DMS 273 (cell line): ENCODE data around the gene CHST15.
"Not testable (repeated sequence)": the region's sequence is repeated elsewhere in the genome, so short reads cannot be mapped to it uniquely, and the experiment has no call there.

Experiments
- DNase-seq: peaks from one replicate; lab custom pipeline; 2025; ENCODE audit not compliant: unreplicated experiment; lab: John Stamatoyannopoulos, UW

The CHST15 gene

DNA sequence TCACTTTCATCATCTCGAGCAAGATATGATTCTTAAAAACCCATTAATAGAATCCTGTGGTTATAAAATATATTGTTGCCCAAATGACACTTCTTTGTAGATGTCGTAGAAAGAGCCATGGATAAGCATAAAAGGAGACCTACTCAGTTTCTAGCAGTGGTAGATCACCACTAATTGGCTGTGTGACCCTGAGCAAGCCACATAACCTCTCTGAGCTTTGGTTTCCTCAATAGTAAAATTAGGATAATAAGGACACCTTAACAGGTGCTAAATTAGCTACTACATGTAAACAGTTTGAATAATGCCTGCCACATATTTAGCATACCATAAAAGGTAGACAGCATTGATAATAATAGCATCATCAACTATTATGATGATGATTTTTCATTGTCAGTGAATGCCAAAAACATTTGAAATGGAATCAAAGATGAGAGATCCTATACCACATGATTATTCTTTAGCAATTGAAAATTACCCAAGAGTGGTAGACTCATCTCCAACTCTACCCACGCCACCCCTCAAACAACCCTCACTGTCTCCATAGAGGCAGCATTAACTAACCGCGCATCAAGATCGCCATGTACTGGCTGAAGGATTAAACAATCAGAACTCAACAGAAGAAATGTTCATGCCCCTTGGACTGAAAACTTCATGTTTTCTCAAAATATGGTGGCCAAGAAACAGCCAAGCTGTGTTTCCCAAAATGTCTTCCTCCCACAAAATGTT, 45.8 kb downstream of the CHST15 start:
- DNase-seq = no peak

DNA sequence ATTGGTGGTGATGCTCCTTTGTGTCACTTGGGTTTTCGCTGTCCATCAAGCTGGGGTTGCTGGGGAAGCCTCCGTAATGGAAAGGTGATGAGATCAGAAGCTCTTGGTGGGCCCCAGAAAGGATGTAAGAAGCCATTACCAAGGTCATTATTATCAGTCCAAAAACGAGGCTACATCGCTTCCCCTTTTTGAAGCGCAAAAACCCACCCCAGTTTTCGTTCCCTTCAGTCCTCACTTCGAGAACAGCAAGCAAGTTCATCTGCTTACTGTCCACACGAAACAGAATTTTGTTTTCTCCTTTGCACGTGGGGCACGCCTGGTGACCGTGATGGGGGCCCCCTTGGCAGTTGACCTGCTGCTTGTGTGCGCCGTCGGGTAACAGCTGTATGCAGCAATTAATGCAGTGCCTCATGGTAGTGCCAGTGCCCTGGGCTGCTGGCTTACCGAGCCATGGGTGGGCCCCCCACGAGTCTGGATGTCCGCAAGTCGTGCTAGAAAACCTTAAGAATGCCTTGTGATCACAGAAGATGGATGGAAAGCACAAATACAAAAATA, 47.5 kb downstream of the CHST15 start:
- DNase-seq = no peak

DNA sequence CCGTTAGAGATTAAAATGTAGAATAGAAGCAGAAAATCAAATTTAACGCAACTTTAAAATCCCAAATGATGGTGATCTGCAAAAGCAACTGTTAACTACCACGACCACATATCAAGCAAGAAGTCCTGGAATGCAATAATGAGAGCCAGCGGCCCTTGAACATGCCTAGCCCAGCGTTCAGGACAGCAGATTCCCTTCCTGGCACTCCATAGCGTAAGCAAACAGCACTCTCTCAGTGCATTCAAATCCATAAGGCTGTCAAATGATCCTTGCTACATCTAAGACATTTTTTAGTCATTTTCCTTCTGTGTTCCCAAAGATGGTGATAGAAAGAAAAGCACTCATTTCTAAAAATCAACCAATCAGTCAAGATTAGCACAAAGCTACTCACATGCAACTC, 48.1 kb downstream of the CHST15 start:
- DNase-seq = no peak

DNA sequence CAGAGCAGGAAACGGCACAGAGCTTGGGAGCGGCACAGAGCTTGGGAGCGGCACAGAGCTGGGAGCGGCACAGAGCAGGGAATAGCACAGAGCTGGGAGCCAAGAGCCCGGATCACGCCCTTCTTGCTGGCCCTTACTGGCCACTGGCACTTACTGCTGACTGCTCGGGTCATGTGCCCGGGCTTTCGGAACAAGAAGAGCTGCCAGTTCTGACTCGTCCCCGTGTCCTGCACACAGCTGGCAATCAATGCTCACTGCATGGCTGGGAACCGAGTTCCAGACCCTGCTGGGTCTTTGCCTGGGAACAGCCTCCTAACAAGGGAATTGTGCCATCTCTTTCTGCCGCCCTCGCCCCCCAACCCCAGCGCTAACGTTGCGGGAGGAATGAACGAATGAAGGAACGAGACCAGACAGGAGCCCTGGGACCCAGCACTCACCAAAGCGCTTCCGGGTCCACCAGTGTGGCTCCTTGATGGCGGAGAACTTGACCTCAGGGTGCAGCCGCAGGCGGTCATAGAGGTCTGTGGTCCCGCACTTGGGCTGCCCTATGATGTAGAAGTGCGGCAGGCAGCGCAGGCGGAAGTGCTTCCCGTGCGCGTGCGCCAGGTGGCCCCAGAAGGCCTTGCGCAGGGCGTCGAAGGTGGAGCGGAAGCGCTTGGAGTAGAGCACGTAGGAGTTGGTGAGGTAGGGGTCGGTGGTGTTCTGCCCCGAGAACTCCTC, 49.1 kb downstream of the CHST15 start:
- no peak for DNase-seq

DNA sequence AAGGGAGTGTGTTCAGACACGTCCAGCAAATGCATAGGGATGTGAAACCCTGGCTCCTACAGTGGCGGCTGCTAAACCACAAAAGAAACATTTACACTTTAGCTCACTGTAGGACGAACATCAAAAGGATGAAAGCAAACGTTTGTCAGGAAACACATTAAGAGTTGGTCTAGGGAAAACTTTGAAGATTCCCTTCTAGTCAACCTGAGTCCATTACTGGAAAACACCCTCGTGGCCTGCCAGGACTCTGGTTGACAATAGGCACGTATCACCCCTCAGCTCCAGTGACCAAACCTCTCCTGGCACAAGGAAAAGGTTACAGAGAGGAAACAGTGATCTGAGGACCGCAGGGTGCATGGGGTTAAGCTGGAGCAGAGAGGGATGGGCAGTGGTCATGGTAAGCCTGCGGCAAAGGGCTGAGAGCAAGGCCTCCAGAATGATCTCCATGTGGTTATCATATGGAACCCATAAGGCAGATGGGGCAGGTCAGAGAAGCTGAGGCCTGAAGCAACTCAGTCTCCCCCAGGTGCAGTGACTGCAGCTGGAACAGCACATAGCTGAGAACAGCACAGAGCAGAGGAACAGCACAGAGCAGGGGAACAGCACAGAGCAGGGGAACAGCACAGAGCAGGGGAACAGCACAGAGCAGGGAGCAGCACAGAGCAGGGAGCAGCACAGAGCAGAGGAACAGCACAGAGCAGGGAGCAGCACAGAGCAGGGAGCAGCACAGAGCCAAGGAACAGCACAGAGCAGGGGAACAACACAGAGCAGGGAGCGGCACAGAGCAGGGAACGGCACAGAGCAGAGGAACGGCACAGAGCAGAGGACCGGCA, 49.9 kb downstream of the CHST15 start:
- DNase-seq = no peak

DNA sequence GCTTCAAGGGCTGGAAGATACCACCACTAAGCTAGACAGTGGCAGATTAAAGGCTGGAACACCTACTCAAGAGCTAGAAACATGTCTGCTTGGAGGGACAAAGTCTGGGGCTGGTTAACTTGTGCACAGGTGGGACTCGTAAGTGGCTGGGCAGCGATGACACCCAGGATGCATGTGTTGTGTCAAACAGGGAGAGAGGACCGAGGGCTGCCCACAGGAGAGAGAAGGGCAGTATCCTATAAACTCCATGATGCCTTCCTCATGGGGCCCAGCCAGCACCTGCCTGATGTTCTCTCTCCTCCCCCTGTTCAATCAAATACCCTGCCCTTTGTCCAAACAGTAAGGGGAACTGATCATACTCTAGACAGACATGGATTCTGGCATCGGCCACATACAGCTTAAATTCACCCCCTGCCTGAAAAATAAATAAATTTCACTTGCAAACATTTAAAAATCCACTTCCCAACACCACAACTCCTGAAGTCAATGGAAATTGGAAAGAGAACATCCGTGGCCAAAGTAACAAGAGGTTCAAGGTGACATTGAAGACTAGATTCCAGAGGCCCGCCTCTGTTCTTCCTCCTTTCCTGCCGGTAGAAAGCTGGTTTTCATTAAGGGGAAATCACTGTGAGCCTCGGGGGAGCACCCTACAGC, 50.6 kb downstream of the CHST15 start:
- DNase-seq = no peak

DNA sequence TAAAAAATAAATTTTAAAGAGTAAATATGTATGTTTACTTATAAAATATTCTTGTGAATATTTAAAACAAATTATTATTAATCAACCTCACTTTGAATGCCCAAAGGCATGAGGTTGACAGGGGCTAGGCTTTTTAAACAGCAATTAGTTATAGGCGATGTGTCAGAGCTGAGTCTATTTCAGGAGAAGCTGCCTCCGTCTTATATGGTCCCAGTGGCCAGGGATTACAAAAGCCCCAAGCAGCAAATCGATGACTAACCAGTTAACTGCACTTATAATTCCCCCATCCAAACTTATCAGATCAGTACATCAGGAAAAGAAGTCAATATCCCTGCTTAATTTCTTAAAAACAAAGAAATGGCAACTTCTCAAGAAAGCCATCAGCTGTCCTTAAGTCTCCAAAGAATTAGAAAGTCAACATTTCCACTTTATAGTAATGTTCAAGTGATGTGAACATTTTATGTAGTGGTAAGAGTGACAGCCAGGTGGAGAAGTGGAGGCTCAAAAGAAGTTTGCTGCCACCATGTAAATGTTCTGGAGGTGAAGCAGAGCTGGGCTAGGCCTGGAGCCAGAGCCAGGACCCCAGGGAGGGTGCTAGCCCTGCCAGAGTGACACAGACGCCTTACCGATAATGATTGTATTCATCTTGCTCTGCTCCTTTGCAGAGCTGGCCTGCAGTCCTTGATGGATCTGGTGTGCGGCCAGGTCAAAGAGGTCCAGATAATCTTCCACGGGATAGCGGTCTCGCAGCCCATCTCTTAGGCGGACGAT, 51.5 kb downstream of the CHST15 start:
- DNase-seq = no peak

DNA sequence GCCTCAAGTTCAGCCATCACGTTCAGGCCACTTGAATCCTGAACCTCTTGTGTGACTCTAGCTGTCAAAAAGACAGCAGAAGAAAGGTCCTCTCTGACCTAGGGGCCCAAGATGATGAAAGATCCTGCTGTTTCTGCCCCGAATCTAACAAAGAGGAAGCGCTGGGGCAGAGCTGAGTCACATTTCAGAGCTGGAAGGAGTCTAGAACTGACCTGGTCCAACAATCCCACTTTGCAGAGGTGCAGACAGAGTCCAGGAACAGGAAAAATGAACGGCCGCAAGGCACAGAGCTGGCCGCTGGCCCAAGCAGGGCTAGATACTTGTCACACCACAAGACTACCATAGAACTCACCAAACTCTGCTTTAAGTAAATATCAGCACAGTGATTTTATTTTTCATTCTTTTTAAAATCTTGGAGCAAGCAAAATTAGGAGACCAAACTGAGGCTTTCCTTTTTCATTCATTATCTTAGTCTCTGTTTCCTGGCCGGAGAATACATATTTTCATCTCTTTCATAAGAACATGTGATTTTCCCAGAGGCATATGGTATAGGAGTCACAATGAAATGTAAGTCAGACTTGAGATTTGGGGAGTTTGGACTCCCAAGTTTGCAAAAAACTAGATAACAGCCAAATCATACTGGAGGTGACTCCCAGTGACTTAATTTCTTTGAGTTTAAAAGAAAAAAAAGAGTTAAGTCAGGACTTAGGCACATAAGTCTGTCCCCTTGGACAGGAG, 52.8 kb downstream of the CHST15 start:
- no peak for DNase-seq

DNA sequence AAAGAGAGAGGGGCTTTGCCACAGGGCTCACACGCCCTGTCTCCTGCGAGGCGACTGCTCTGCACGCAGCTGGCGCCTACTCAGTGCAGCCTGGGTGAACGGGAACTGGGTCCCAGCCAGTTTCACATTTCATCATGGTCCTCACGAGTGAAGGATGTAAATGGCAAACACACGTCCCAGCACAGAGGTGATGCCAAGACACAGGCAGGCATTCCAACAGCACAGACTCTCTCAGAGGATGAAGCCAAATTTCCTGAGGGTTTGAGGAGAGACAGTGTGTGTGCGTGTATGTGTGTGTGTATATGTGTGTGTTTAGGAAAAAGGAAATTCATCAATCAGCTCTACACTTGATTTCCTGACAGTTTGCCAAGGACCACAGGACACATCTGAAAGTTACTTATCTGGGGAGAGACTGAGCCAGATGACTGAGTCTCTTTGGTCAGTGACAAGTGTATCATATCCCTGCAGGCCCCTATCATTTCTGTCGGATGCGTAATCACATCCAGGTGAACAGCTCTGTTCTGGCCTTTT, 53.9 kb downstream of the CHST15 start:
- no peak for DNase-seq

DNA sequence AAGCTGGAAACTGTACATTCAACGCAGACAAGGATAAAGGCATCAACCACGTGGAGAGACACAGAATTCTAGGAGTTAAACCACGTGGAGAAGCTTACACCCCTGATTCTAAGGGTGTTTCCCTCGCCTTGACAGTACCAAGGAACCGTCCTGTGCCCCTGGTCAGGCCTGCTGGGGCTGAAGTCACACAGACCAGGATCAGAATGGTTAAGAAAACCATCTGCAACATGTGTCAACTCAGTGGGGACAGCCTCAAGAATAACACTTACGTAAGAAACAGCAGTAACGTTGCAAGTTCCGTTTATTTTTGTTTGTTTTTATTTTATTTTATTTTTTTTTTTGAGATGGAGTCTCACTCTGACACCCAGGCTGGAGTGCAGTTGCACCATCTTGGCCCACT, 55.6 kb downstream of the CHST15 start:
- no peak for DNase-seq

DNA sequence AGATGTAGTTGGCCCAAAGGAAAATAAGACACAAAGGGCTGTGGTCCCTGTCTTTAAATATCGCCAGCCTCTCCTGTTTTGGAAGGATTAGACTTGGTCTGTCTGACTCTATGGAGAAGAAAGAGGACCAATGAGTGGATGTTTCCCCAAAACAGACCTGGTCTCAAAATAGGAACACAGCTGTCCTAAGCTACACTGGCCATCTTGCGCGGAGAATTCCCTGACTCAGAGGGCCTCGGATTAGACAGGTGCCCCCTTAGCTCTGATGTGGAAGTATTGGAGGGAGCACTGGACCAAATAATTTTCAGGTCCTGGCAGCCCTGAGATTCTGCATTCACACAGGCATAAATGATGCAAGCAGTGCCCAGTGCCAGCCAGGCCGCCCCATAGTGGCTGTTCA, 56.1 kb downstream of the CHST15 start:
- DNase-seq = no peak

DNA sequence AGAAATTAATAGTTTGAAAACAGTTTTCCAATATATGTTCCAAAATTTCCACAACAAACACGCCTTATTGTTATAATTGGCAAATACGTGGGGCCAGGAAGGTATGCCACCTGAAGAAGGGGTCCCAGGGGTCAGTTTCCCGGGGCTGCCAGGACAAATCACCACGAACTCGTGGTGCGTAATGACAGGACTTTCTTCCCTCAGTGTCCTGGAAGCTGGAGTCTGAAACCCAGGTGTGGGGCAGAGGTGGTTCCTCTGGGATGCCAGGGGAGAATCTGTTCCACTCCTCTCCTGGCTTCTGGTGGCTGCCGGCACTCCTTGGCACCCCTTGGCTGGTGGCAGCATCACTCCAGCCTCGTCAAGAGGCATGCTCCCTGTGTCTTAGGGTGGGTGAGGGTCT, 56.7 kb downstream of the CHST15 start:
- no peak for DNase-seq

DNA sequence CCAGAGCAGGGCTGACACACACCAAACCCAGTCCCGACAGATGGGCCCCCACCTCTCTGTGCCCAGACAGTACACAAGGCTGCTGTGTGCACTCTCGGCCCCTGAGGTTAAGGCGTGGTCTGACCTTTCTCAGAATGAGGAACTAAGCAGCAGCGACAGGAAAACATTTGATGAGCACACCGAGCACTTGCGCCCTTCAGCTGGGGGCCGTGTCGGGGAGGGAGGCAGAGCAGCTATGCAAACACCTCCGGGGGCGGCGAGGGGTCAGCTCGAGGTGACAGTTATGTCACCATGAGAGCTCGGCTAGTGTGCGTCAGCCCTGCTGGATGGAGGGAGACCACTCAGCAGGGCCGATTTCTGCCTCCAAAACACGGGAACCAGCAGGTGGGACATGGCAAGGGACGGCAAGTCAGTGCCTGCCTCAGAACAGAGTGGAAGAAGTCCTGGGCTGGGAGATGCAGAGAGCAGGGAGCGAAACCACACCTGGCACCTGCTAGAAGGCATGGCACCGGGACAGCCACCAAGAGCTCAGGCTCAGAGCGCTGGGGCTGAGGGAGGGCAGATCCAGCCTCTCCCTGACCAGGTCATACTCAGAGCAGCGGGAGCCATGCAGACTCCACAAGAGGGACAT, 57.4 kb downstream of the CHST15 start:
- no peak for DNase-seq

DNA sequence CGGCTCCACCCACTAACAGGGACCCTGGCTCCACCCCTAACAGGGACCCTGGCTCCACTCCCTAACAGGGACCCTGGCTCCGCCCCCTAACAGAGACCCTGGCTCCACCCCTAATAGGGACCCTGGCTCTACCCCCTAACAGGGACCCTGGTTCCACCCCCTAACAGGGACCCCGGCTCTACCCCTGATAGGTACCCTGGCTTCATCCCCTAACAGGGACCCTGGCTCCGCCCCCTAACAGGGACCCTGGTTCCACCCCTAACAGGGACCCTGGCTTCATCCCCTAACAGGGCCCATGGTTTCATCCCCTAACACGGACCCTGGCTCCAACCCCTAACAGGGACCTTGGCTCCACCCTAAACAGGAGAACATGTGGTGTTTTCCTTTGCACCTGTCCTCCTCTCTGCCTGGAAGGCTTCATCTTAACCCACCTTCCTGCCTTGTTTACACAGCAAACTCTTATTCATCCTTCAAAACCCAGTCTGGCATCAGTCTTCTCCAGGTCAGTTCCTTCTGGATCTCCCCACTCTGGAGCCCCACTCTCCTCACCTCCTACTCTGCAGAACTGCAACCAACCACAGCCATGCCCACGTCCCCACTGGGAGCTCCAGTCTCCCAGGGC, 58.0 kb downstream of the CHST15 start:
- DNase-seq = no peak

DNA sequence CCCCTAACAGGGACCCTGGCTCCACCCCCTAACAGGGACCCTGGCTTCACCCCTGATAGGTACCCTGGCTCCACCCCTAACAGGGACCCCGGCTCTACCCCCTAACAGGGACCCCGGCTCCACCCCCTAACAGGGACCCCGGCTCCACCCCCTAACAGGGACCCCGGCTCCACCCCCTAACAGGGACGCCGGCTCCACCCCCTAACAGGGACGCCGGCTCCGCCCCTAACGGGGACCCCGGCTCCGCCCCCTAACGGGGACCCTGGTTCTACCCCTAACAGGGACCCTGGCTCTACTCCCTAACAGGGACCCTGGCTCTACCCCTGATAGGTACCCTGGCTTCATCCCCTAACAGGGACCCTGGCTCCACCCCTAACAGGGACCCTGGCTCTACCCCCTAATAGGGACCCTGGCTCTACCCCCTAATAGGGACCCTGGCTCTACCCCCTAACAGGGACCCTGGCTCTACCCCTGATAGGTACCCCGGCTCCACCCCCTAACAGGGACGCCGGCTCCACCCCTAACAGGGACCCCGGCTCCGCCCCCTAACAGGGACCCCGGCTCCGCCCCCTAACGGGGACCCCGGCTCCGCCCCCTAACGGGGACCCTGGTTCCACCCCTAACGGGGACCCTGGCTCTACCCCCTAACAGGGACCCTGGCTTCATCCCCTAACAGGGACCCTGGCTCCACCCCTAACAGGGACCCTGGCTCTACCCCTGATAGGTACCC, 58.7 kb downstream of the CHST15 start:
- DNase-seq = not testable (repeated sequence)

DNA sequence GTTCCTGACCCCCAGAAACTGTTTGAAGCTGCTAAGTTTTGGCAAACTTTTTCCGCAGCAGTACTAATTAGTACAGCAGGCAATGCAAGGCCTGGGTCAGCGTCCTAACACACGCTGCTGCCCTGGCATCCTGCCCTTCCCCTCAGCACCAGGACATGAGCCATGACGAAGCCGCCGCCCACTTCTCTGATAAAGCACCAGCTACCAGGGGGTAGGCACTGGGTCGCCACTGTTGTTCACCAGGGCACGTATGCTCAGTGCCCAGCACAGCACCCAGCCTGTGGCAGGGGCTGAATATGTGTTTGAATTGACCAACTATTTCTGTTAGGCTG, 59.5 kb downstream of the CHST15 start:
- no peak for DNase-seq

DNA sequence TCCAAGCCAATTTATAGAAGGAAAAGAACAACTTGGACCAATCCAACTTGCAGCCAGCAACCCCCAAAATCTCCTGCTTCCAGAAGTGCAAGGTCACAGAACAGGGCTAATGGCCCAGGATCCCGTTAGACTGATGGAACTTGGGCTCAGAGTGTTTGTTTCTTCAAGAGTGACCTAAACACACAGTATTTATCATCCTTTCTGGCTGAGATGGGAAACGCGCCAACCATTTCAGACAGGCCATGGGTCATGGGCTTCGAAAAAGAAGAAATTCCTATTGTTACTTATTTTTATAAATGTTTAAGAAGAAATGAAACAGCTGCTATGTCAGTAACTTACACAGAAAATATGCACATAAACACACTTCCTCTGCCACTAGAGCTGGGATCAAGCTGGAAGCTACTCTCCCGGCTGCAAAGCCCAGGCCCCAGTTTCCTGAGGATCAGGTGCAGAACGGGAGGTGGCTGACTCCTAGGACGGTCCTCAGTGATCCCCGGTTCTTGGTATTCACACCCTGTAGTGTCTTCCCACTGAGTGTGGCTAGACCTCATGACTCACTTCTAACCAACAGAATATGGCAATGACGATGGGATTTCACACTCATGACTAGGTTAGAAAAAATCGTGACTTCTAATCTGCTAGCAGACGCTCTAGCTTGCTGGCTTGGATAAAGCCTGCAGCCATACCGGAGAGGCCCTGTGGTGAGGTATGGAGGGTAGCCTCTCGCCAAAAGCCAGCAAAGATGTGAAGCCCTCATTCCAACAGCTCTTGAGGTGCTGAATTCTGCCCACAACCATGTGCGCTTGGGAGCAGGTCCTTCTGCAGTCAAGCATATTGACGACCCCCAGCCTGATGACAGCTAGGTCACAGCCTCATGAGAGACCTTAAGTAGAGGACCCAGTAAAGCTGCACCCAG, 60.2 kb downstream of the CHST15 start:
- DNase-seq = no peak
